Spleen (tissue), 11 donors: ENCODE data around the gene SPTBN2. TPM values are rescaled to one million over a fixed set of nuclear protein-coding genes. Genes with fewer than 3 reads are reported as not detected.

Experiments used
- DNase-seq: peaks from one replicate; pipeline ENCODE4 v3.0.0-alpha.2; 2020
- H3K27ac ChIP-seq, 8 donors: fragments of 200-600 bp; sonication (generic) in 7 of 8; 1 replicate in 4 of 8; 2 replicates in 4 of 8; pipeline versions ENCODE4 v1.5.0 to v1.8.0; 2016 to 2021; ENCODE audit warnings: inconsistent platforms in 4 of 8, mild to moderate bottlenecking in 4 of 8, moderate library complexity in 1 of 8
- H3K27me3 ChIP-seq, 7 donors: fragments of 200-600 bp; sonication (generic) in 6 of 7; replicated peaks in 1 of 7; 1 replicate in 4 of 7; 2 replicates in 3 of 7; pipeline versions ENCODE4 v1.5.0 to v1.8.0; 2016 to 2021; ENCODE audit warnings: inconsistent platforms in 3 of 7, mild to moderate bottlenecking in 1 of 7
- H3K36me3 ChIP-seq, 6 donors: fragments of 200-600 bp; sonication (generic) in 5 of 6; 1 replicate in 4 of 6; 2 replicates in 2 of 6; pipeline versions ENCODE4 v1.5.0 to v1.8.0; 2016 to 2021; ENCODE audit warnings: inconsistent platforms in 2 of 6
- H3K4me1 ChIP-seq, 6 donors: fragments of 200-600 bp; sonication (generic) in 5 of 6; 1 replicate in 3 of 6; 2 replicates in 3 of 6; pipeline versions ENCODE4 v1.5.0 to v1.8.0; 2016 to 2021; ENCODE audit warnings: inconsistent platforms in 3 of 6
- H3K4me3 ChIP-seq, 8 donors: fragments of 200-600 bp; sonication (generic) in 7 of 8; 1 replicate in 4 of 8; 2 replicates in 4 of 8; pipeline versions ENCODE4 v1.5.0 to v1.8.0; 2016 to 2021; ENCODE audit warnings: inconsistent platforms in 4 of 8, mild to moderate bottlenecking in 4 of 8, moderate library complexity in 2 of 8
- H3K9me3 ChIP-seq, 8 donors: fragments of 200-600 bp; sonication (generic) in 7 of 8; 1 replicate in 4 of 8; 2 replicates in 4 of 8; pipeline versions ENCODE4 v1.5.0 to v1.8.0; 2016 to 2021; ENCODE audit warnings: inconsistent platforms in 4 of 8
- CTCF ChIP-seq, 11 experiments: fragments of 200-600 bp in 7 of 11; fragments of 450-650 bp in 4 of 11; sonication (generic) in 4 of 11; IDR thresholded peaks in 8 of 11; conservative IDR thresholded peaks in 3 of 11; 1 replicate in 7 of 11; 2 replicates in 4 of 11; pipeline versions ENCODE4 v1.4.0 to v1.8.0; 2016 to 2021; ENCODE audit warnings: antibody characterized with exemption in 11 of 11, inconsistent platforms in 4 of 11, mild to moderate bottlenecking in 1 of 11
- POLR2A ChIP-seq, 3 donors: fragments of 450-650 bp; IDR thresholded peaks; one replicate each; pipeline ENCODE4 v1.5.1; 2017; ENCODE audit warnings: antibody characterized with exemption in 3 of 3, mild to moderate bottlenecking in 1 of 3
- POLR2AphosphoS5 ChIP-seq, 3 donors: sonication (generic); formaldehyde crosslinking; IDR thresholded peaks; one replicate each; pipeline ENCODE4 v1.5.1; 2017; ENCODE audit warnings: antibody characterized with exemption in 3 of 3
- WGBS, 5 donors: extraction: QIAGEN DNeasy Blood & Tissue Kit in 3 of 5; methylation state at CpG; one replicate each; pipeline versions ENCODE4 v1.1.5 to v1.1.7; 2013 to 2018; 5-methylcytosine and 5-hydroxymethylcytosine counted together
- intact Hi-C: fragments of 100-400 bp; cut with DNase I; formaldehyde crosslinking; loops from one replicate; pipeline ENCODE4 v1.15.0; 2023; ENCODE audit warnings: low total_unique reads
- polyA plus RNA-seq, 3 donors: library from polyadenylated mRNA; stranded (reverse); fragments of 200-250 nt; gene quantifications; one replicate each; pipeline ENCODE4 v1.2.1, GENCODE V29; 2013
- small RNA-seq, 4 donors: library from RNA; depleted of rRNA; stranded (forward); fragments of <200 nt; gene quantifications; one replicate each; pipeline ENCODE3, GENCODE V24; 2016
- total RNA-seq, 7 donors: library from RNA; depleted of rRNA in 3 of 7; stranded (reverse); fragments of >200 nt in 3 of 7; fragmentation: NEBNext Ultra II Directional in 4 of 7; extraction: Animal tissue kit (Norgen Biotek cat#: 25700) in 4 of 7; gene quantifications; one replicate each; pipeline versions ENCODE4 v1.1.0 to v1.2.1, GENCODE V29; 2016 to 2021
- donor health status: healthy with polysubstance abuse.
- donor health status: DM: no; HTN: no; CAD: no; lungs with moderate emphysema.
- donor health status: DM: no; HTN: no; CAD: no.
- donor health status: Bipolar disorder and iron deficiency.
- donor health status: healthy.
- donor health status: DM: no; HTN: no; CAD: no.
- donor health status: DM: yes; HTN: yes; CAD: no.

SPTBN2 gene
- total and polyA plus RNA-seq, 10 donors = 0.61 to 5.1 (median 3.7) TPM

GRCh38 chr11:66636411-66636810 lies 92.6 kb downstream of the SPTBN2 start:
- Histone ChIP-seq H3K27me3 (no peaks in the 10 kb centered on the region), H3K27ac (peak overlapping the region in 1 of 8 donors; percentile 96), H3K9me3 (no peaks in the 10 kb centered on the region), H3K4me3 (no peak overlapping the region), H3K36me3 (peaks cover 0 to 66% (median 18%) of the 10 kb centered on the region in 6 donors), H3K4me1 (peaks cover 26 to 87% (median 62%) of the 10 kb centered on the region in 6 donors)
- DNase-seq = no peak
- WGBS, 5 donors = 83 to 90% (median 87%) methylated on average over 3 of the region's 3 CpGs
- intact Hi-C loops = no loop called here
- TF ChIP-seq POLR2AphosphoS5 (IDR thresholded peaks at IDR 0.05) = no peak
- no peak for TF ChIP-seq CTCF (IDR thresholded peaks at IDR 0.05 in 8 of 11, conservative IDR thresholded peaks at IDR 0.05 in 3 of 11)
- TF ChIP-seq POLR2A (IDR thresholded peaks at IDR 0.05) = no peak

Small RNA genes within 50 kb of the gene (small RNA-seq; reads per million reads assigned to genes)
- gene RN7SL12P = 0 reads per million in 4 donors

Other genes with a start within 250 kb of the SPTBN2 start
- 10 to 100 TPM; 17.9 to 35.5 (median 23.9) TPM for gene DPP3, start 248.8 kb downstream of the SPTBN2 start, total RNA-seq
- 10 to 100 TPM; 20.0 to 25.9 (median 20.6) TPM for gene DPP3, start 248.8 kb downstream of the SPTBN2 start, polyA plus RNA-seq
- 10 to 100 TPM; 22.2 to 60.5 (median 36.9) TPM for gene BBS1, start 218.6 kb downstream of the SPTBN2 start, total RNA-seq
- gene BBS1, start 218.6 kb downstream of the SPTBN2 start, polyA plus RNA-seq = 1 to 10 TPM; 5.2 to 9.9 (median 5.8) TPM
- gene ZDHHC24, start 183.2 kb downstream of the SPTBN2 start, total RNA-seq = 10 to 100 TPM; 14.6 to 25.7 (median 23.9) TPM
- gene ZDHHC24, start 183.2 kb downstream of the SPTBN2 start, polyA plus RNA-seq = 10 to 100 TPM in 2 of 3 donors, 1 to 10 TPM in 1; 9.1 to 11.6 (median 10.8) TPM
- gene ACTN3, start 182.3 kb downstream of the SPTBN2 start, total RNA-seq = under 1 TPM in 4 of 7 donors, not detected in 3; 0.21 to 0.34 (median 0.24) TPM
- gene ACTN3, start 182.3 kb downstream of the SPTBN2 start, polyA plus RNA-seq = under 1 TPM; 0.05 to 0.13 (median 0.06) TPM
- 10 to 100 TPM; 11.4 to 60.8 (median 46.4) TPM for gene CTSF, start 160.6 kb downstream of the SPTBN2 start, total RNA-seq
- gene CTSF, start 160.6 kb downstream of the SPTBN2 start, polyA plus RNA-seq = 10 to 100 TPM; 23.7 to 26.6 (median 24.0) TPM
- gene CCDC87, start 136.2 kb downstream of the SPTBN2 start, total RNA-seq = under 1 TPM in 5 of 7 donors, not detected in 2; 0.10 to 0.79 (median 0.17) TPM
- gene CCDC87, start 136.2 kb downstream of the SPTBN2 start, polyA plus RNA-seq = under 1 TPM; 0.04 to 0.08 (median 0.06) TPM
- 10 to 100 TPM; 32.8 to 50.4 (median 40.8) TPM for gene CCS, start 136.0 kb downstream of the SPTBN2 start, total RNA-seq
- gene CCS, start 136.0 kb downstream of the SPTBN2 start, polyA plus RNA-seq = 100 to 1,000 TPM in 2 of 3 donors, 10 to 100 TPM in 1; 91.3 to 161 (median 145) TPM
- gene RBM14, start 112.6 kb downstream of the SPTBN2 start, total RNA-seq = 10 to 100 TPM; 45.2 to 96.6 (median 88.3) TPM
- gene RBM14, start 112.6 kb downstream of the SPTBN2 start, polyA plus RNA-seq = 10 to 100 TPM; 37.7 to 67.4 (median 42.0) TPM
- gene RBM4, start 90.5 kb downstream of the SPTBN2 start, total RNA-seq = 100 to 1,000 TPM; 106 to 139 (median 127) TPM
- gene RBM4, start 90.5 kb downstream of the SPTBN2 start, polyA plus RNA-seq = 100 to 1,000 TPM in 2 of 3 donors, 10 to 100 TPM in 1; 70.1 to 128 (median 102) TPM
- gene RBM4B, start 51.3 kb downstream of the SPTBN2 start, total RNA-seq = 10 to 100 TPM; 16.3 to 23.0 (median 18.8) TPM
- gene RBM4B, start 51.3 kb downstream of the SPTBN2 start, polyA plus RNA-seq = 10 to 100 TPM; 14.8 to 17.7 (median 14.9) TPM
- 10 to 100 TPM; 14.5 to 27.9 (median 18.1) TPM for gene RCE1, start 114.2 kb upstream of the SPTBN2 start, total RNA-seq
- gene RCE1, start 114.2 kb upstream of the SPTBN2 start, polyA plus RNA-seq = 10 to 100 TPM; 10.0 to 19.3 (median 14.2) TPM
- gene LRFN4, start 127.8 kb upstream of the SPTBN2 start, total RNA-seq = 10 to 100 TPM in 2 of 7 donors, 1 to 10 TPM in 5; 3.3 to 10.3 (median 8.0) TPM
- gene LRFN4, start 127.8 kb upstream of the SPTBN2 start, polyA plus RNA-seq = 10 to 100 TPM in 1 of 3 donors, 1 to 10 TPM in 2; 3.9 to 12.0 (median 7.9) TPM
- 1 to 10 TPM; 3.4 to 8.8 (median 5.3) TPM for gene PC, start 229.2 kb upstream of the SPTBN2 start, total RNA-seq
- gene PC, start 229.2 kb upstream of the SPTBN2 start, polyA plus RNA-seq = 1 to 10 TPM; 4.6 to 6.8 (median 4.9) TPM
- not detected for gene C11orf86, start 246.1 kb upstream of the SPTBN2 start, total RNA-seq
- gene C11orf86, start 246.1 kb upstream of the SPTBN2 start, polyA plus RNA-seq = under 1 TPM in 1 of 3 donors, not detected in 2; 0.13 TPM